Erythroblast (primary cell): ENCODE measurements around the gene ACTN4.

ENCODE experiments used
- GATA1 ChIP-seq: IDR thresholded peaks from 2 replicates; pipeline ENCODE4 v1.6.1; 2011; ENCODE audit warnings: low read depth, mild to moderate bottlenecking, control low read depth, low read length, moderate library complexity
- POLR2A ChIP-seq: IDR thresholded peaks from 2 replicates; pipeline ENCODE4 v1.6.1; 2011; ENCODE audit warnings: mild to moderate bottlenecking, low read length

- TF ChIP-seq POLR2A (no peak), GATA1 (no peak)
Measured at GRCh38 chr19:38684078-38684861, 36.8 kb downstream of the ACTN4 start.
